Measurements from ENCODE around the gene CRBN. TPM values are rescaled to one million over a fixed set of nuclear protein-coding genes. Genes with fewer than 3 reads are reported as not detected.

Gene CRBN
- total RNA-seq (2011; cell fraction: chromatin; rRNA removed; ENCODE audit: low replicate concordance): 48.7 and 125 TPM in 2 replicates
- total RNA-seq (2011; cell fraction: nucleolus; rRNA removed): 26.8 and 34.5 TPM in 2 replicates
- total RNA-seq (2011; cell fraction: nucleoplasm; rRNA removed): 43.4 and 64.5 TPM in 2 replicates
- total RNA-seq (2014; rRNA removed) (32.0 and 40.8 TPM in 2 replicates), total RNA-seq (2014; rRNA removed; fragmentation: Illumina TruSeq; extraction: Trizol) (73.4 and 88.6 TPM in 2 replicates), total RNA-seq (2015; rRNA removed; fragmentation: Illumina TruSeq; extraction: Trizol) (46.5 and 57.4 TPM in 2 replicates), total RNA-seq (2021) (44.5 and 47.9 TPM in 2 replicates), polyA plus RNA-seq (2011; rRNA removed) (67.7 and 84.0 TPM in 2 replicates), polyA plus RNA-seq (2014; fragmentation: Illumina TruSeq; extraction: Trizol) (44.2 and 48.3 TPM in 2 replicates), polyA plus RNA-seq (2014; fragmentation: Nextera tagmentation; extraction: Ambion mirVana) (100 to 1,000 TPM; 271 to 331 TPM), polyA plus RNA-seq (2014; rRNA removed) (47.1 and 54.1 TPM in 2 replicates), polyA minus RNA-seq (2011; rRNA and poly(A)+ RNA removed) (92.3 and 99.7 TPM in 2 replicates), Bru-seq, nascent RNA (percentile 86 among the genes with signal in this experiment), BruChase-seq, experiment 1, labeled RNA remaining after a 2-hour chase (percentile 89 among the genes with signal in this experiment), BruChase-seq, experiment 2, labeled RNA remaining after a 6-hour chase (percentile 88 among the genes with signal in this experiment)
- 18.6 and 37.9 TPM in 2 replicates for polyA plus RNA-seq (2011; cell fraction: cytosol; rRNA removed)
- polyA plus RNA-seq (2011; cell fraction: nucleus; rRNA removed): 36.1 and 58.0 TPM in 2 replicates
- polyA plus RNA-seq (2012): 39.7 and 46.8 TPM in 2 replicates
- 27.1 and 49.5 TPM in 2 replicates for polyA minus RNA-seq (2011; cell fraction: cytosol; rRNA and poly(A)+ RNA removed)
- 64.0 and 118 TPM in 2 replicates for polyA minus RNA-seq (2011; cell fraction: nucleus; rRNA and poly(A)+ RNA removed)
- long read RNA-seq, experiment 1, transcript CRBN-202 (10 exons, 2,038 nt): minor isoform, 7 of 90 reads
- long read RNA-seq, experiment 1, transcript CRBN-213 (5 exons, 1,012 nt): minor isoform, 12 of 90 reads
- long read RNA-seq, experiment 1, transcript CRBN-201 (11 exons, 2,206 nt): major isoform, 38 of 90 reads
- long read RNA-seq, experiment 1, partial matches to known transcripts: 7 of 90 reads
- long read RNA-seq, experiment 1, other reads (novel, unspliced or antisense): 24 of 90 reads
- long read RNA-seq, experiment 2, transcript CRBN-213 (5 exons, 1,012 nt): major isoform, 15 of 39 reads
- long read RNA-seq, experiment 2, partial matches to known transcripts: 5 of 39 reads
- long read RNA-seq, experiment 2, other reads (novel, unspliced or antisense): 12 of 39 reads
- long read RNA-seq, experiment 3, transcript CRBN-213 (5 exons, 1,012 nt): minor isoform, 10 of 41 reads
- long read RNA-seq, experiment 3, transcript CRBN-201 (11 exons, 2,206 nt): major isoform, 11 of 41 reads
- long read RNA-seq, experiment 3, partial matches to known transcripts: 10 of 41 reads
- long read RNA-seq, experiment 3, other reads (novel, unspliced or antisense): 7 of 41 reads

GRCh38 chr3:3179407-3180094 is at the start of gene CRBN:
Gene CRBN (minus strand): TSS chr3:3179691. CDS start chr3:3179687, 4 bp downstream.
- Histone ChIP-seq H3K4me1 (replicated peaks in 1 of 2; ENCODE audit: control insufficient read depth in 2 of 2, insufficient read depth in 2 of 2, low read length in 2 of 2) (peaks cover 4 to 18% of the 10 kb centered on the region in 2 experiments; a peak in 3 of 5 replicates), H3K4me3 (peak within 1 kb of the TSS; percentile 80), H3K9ac (ENCODE audit: insufficient read depth in 1 of 2, low read depth in 2 of 2, low read length in 2 of 2) (peak within 1 kb of the TSS; percentile 84 to 99), H3K4me2 (ENCODE audit: insufficient read depth, low read length) (peak within 1 kb of the TSS; percentile 96), H3K9me3 (replicated peaks; ENCODE audit: control insufficient read depth, insufficient read depth, low read depth, low read length) (no peaks in the 10 kb centered on the region), H3K79me2 (ENCODE audit: control insufficient read depth, insufficient read depth, low read length) (peaks cover 40% of the 10 kb centered on the region), H3K36me3 (ENCODE audit: control insufficient read depth, insufficient read depth, low read length) (peaks cover 14% of the 10 kb centered on the region; the same call in 1 of the 3 replicates), H3K27ac (ENCODE audit: extremely low read depth, low read depth, low read length) (peak within 1 kb of the TSS; percentile 79), H2AFZ (ENCODE audit: low read depth, low read length) (peak within 1 kb of the TSS; percentile 99), H3K27me3 (ENCODE audit: control insufficient read depth in 2 of 2, insufficient read depth in 2 of 2, low read length in 2 of 2) (no peaks in the 10 kb centered on the region; a peak in 1 of 5 replicates), H4K20me1 (replicated peaks; ENCODE audit: control insufficient read depth, insufficient read depth, low read length) (no peaks in the 10 kb centered on the region; the same call in 1 of the 2 replicates), H3K9me1 (ENCODE audit: control insufficient read depth, insufficient read depth, low read length) (no peaks in the 10 kb centered on the region)
- BruUV-seq (replicated peaks): no TSS peak
- WGBS (ENCODE audit: insufficient coverage, low coverage, missing lambda C conversion rate): 1% methylated on average over 47 of the region's 56 CpGs
- in situ Hi-C loops (cut with MboI): no loop called here
- DNase-seq (ENCODE audit: extremely low read depth in 1 of 4, low spot score in 3 of 4) (peak; percentile 94 to 96 (median 96)), ATAC-seq (peak; percentile 99), FAIRE-seq (peak; percentile 85)
- intact Hi-C loops (cut with micrococcal nuclease): loop anchor here (10.0 kb wide), 1 partner anchor 145 kb away; no protein-coding TSS in a partner anchor
- CTCF ChIA-PET (ENCODE audit: low intra/inter-chr PET ratio): interaction anchor here (0.7 kb wide), 1 partner anchor 1131 kb away, joined by 3 read pairs; no protein-coding TSS in a partner anchor
- POLR2A ChIA-PET: interaction anchor here (0.6 to 1.3 kb wide), 5 partner anchors 10 to 1122 kb away, joined by 3 to 5 read pairs (median 3); no protein-coding TSS in a partner anchor
- TF ChIP-seq ELF1 (tag; IDR thresholded peaks at IDR 0.05): no peak
- TF ChIP-seq L3MBTL2 (IDR thresholded peaks at IDR 0.05): peak; percentile 71
- TF ChIP-seq ZNF324 (CRISPR knock-in tag; IDR thresholded peaks at IDR 0.05): peak; percentile 53; the same call in 1 of the 2 replicates
- TF ChIP-seq CBX2 (IDR thresholded peaks at IDR 0.05; ENCODE audit: insufficient read depth, low read length, poor library complexity, severe bottlenecking): no peak
- TF ChIP-seq SAFB (IDR thresholded peaks at IDR 0.05; ENCODE audit: borderline replicate concordance, low read depth, low read length): peak; percentile 58; the same call in 1 of the 2 replicates
- TF ChIP-seq FOSL1 (tag; conservative IDR thresholded peaks at IDR 0.05): peak; percentile 39; the same call in 1 of the 2 replicates
- TF ChIP-seq E2F6 (IDR thresholded peaks at IDR 0.05; ENCODE audit: borderline replicate concordance in 1 of 2, extremely low read depth in 1 of 2, insufficient read depth in 1 of 2, insufficient read length in 1 of 2, low read depth in 1 of 2, low read length in 1 of 2, poor library complexity in 1 of 2, severe bottlenecking in 1 of 2): peak; percentile 56 to 68
- TF ChIP-seq HLTF (IDR thresholded peaks at IDR 0.05): peak; percentile 71; the same call in 1 of the 2 replicates
- no peak for TF ChIP-seq XRCC4 (IDR thresholded peaks at IDR 0.05; ENCODE audit: extremely low read depth, insufficient read depth, insufficient read length)
- TF ChIP-seq SRSF9 (IDR thresholded peaks at IDR 0.05; ENCODE audit: borderline replicate concordance, low read depth, low read length): no peak
- no peak for TF ChIP-seq STAT5B (CRISPR knock-in tag; IDR thresholded peaks at IDR 0.05)
- peak; percentile 84 for TF ChIP-seq ZNF143 (CRISPR knock-in tag; IDR thresholded peaks at IDR 0.05)
- no peak for TF ChIP-seq SETDB1 (IDR thresholded peaks at IDR 0.05; ENCODE audit: low read length)
- peak; percentile 64 for TF ChIP-seq ZNF24 (IDR thresholded peaks at IDR 0.05)
- TF ChIP-seq HNRNPK (IDR thresholded peaks at IDR 0.05; ENCODE audit: low read depth, low read length, poor library complexity, severe bottlenecking): no peak

All from K562 (cell line).